Measurements from ENCODE around the gene AP5B1.

AP5B1 gene

GRCh38 chr11:65780770-65781151 lies at the start of gene AP5B1:
Gene AP5B1 (minus strand): TSS chr11:65780976. CDS start chr11:65780591, 385 bp downstream.
- no peak for TF ChIP-seq CTCF (IDR thresholded peaks at IDR 0.05; ENCODE audit: low read depth, low read length, missing control alignments)
- H3K4me3 ChIP-seq (ENCODE audit: low read depth, low read length), result peak within 1 kb of the TSS; percentile 67
- in situ Hi-C loops (cut with HindIII; ENCODE audit: low sequenced_read_pairs), result no loop called here
- no peak for DNase-seq (ENCODE audit: low read depth)

GRCh38 chr11:65829459-65829858 lies 48.7 kb upstream of the AP5B1 start:
- no peak overlapping the region for H3K4me3 ChIP-seq (ENCODE audit: low read depth, low read length)
- TF ChIP-seq CTCF (IDR thresholded peaks at IDR 0.05; ENCODE audit: low read depth, low read length, missing control alignments), result no peak
- DNase-seq (ENCODE audit: low read depth), result no peak
- in situ Hi-C loops (cut with HindIII; ENCODE audit: low sequenced_read_pairs), result no loop called here

GRCh38 chr11:65826984-65827735 lies 46.4 kb upstream of the AP5B1 start:
- TF ChIP-seq CTCF (IDR thresholded peaks at IDR 0.05; ENCODE audit: low read depth, low read length, missing control alignments), result no peak
- in situ Hi-C loops (cut with HindIII; ENCODE audit: low sequenced_read_pairs), result no loop called here
- no peak for DNase-seq (ENCODE audit: low read depth)
- H3K4me3 ChIP-seq (ENCODE audit: low read depth, low read length), result no peak overlapping the region

- no peak for TF ChIP-seq CTCF (IDR thresholded peaks at IDR 0.05; ENCODE audit: low read depth, low read length, missing control alignments)
- in situ Hi-C loops (cut with HindIII; ENCODE audit: low sequenced_read_pairs), result no loop called here
- H3K4me3 ChIP-seq (ENCODE audit: low read depth, low read length), result no peak overlapping the region
- no peak for DNase-seq (ENCODE audit: low read depth)
Observed at GRCh38 chr11:65822776-65823528, 42.2 kb upstream of the AP5B1 start.

GRCh38 chr11:65821107-65821506 lies 40.3 kb upstream of the AP5B1 start:
- H3K4me3 ChIP-seq (ENCODE audit: low read depth, low read length), result no peak overlapping the region
- no peak for DNase-seq (ENCODE audit: low read depth)
- TF ChIP-seq CTCF (IDR thresholded peaks at IDR 0.05; ENCODE audit: low read depth, low read length, missing control alignments), result no peak
- in situ Hi-C loops (cut with HindIII; ENCODE audit: low sequenced_read_pairs), result no loop called here

GRCh38 chr11:65817835-65818680 lies 37.3 kb upstream of the AP5B1 start:
- DNase-seq (ENCODE audit: low read depth), result peak; percentile 74
- H3K4me3 ChIP-seq (ENCODE audit: low read depth, low read length), result peak overlapping the region; percentile 49
- in situ Hi-C loops (cut with HindIII; ENCODE audit: low sequenced_read_pairs), result no loop called here
- peak; percentile 95 for TF ChIP-seq CTCF (IDR thresholded peaks at IDR 0.05; ENCODE audit: low read depth, low read length, missing control alignments)

Measured in astrocyte of the cerebellum (primary cell).